Endodermal cell (in vitro differentiated cells): ENCODE measurements around the gene ZSCAN4. TPM values are rescaled to one million over a fixed set of nuclear protein-coding genes. Genes with fewer than 3 reads are reported as not detected.

Experiments used
- DNase-seq: peaks from one replicate; pipeline ENCODE4 v3.0.0-alpha.2; 2017
- H3K27ac ChIP-seq: 2 replicates; pipeline ENCODE4 v1.5.1; 2013; ENCODE audit warnings: mild to moderate bottlenecking, low read depth, low read length, moderate library complexity
- H3K27me3 ChIP-seq: 2 replicates; pipeline ENCODE4 v1.6.1; 2013; ENCODE audit warnings: mild to moderate bottlenecking, low read length, moderate library complexity; ENCODE audit not compliant: insufficient read depth, control insufficient read depth, poor library complexity, severe bottlenecking
- H3K36me3 ChIP-seq: 2 replicates; pipeline ENCODE4 v1.7.0; 2013; ENCODE audit warnings: mild to moderate bottlenecking, low read length, moderate library complexity; ENCODE audit not compliant: control insufficient read depth, insufficient read depth
- H3K4me1 ChIP-seq: one replicate; pipeline ENCODE4 v1.7.0; 2013; ENCODE audit warnings: low read length; ENCODE audit not compliant: control insufficient read depth, insufficient read depth
- H3K4me3 ChIP-seq: 2 replicates; pipeline ENCODE4 v1.5.1; 2013; ENCODE audit warnings: mild to moderate bottlenecking, low read length, moderate library complexity
- H3K9ac ChIP-seq: 2 replicates; pipeline ENCODE4 v1.6.1; 2013; ENCODE audit warnings: mild to moderate bottlenecking, low read length, moderate library complexity; ENCODE audit not compliant: poor library complexity, severe bottlenecking; ENCODE audit errors: extremely low read depth
- H3K9me3 ChIP-seq: 2 replicates; pipeline ENCODE4 v1.6.1; 2013; ENCODE audit warnings: mild to moderate bottlenecking, low read length, moderate library complexity; ENCODE audit not compliant: control insufficient read depth
- H3K27ac Mint-ChIP-seq: 2 replicates; pipeline ENCODE4 v1.8.0; 2020; ENCODE audit warnings: mixed read lengths
- H3K27me3 Mint-ChIP-seq: 2 replicates; pipeline ENCODE4 v1.8.0; 2021; ENCODE audit warnings: mild to moderate bottlenecking, mixed read lengths; ENCODE audit not compliant: insufficient read depth
- H3K36me3 Mint-ChIP-seq: 2 replicates; pipeline ENCODE4 v1.8.0; 2020; ENCODE audit warnings: low read depth, mixed read lengths
- H3K4me1 Mint-ChIP-seq: 2 replicates; pipeline ENCODE4 v1.8.0; 2020; ENCODE audit warnings: mixed read lengths
- H3K4me3 Mint-ChIP-seq: 2 replicates; pipeline ENCODE4 v1.8.0; 2020; ENCODE audit warnings: mild to moderate bottlenecking, moderate library complexity, mixed read lengths
- H3K9me3 Mint-ChIP-seq: 2 replicates; pipeline ENCODE4 v1.8.0; 2020; ENCODE audit warnings: mild to moderate bottlenecking, mixed read lengths
- CTCF ChIP-seq: fragments of 200-600 bp; sonication (generic); conservative IDR thresholded peaks from 2 replicates; pipeline ENCODE4 v1.5.0; 2021; ENCODE audit warnings: antibody characterized with exemption, mild to moderate bottlenecking
- WGBS, 2 experiments: methylation state at CpG; one replicate each; pipeline versions ENCODE4 v1.1.5 to v1.1.7; 2013; ENCODE audit warnings: missing lambda C conversion rate in 2 of 2, mixed read lengths in 1 of 2; ENCODE audit not compliant: insufficient coverage in 1 of 2, insufficient read length in 1 of 2; 5-methylcytosine and 5-hydroxymethylcytosine counted together
- total RNA-seq, 2 donors: library from RNA; stranded (reverse); fragmentation: NEBNext Ultra II Directional in 1 of 2; extraction: Animal tissue kit (Norgen Biotek cat#: 25700) in 1 of 2; gene quantifications; 2 replicates in 1 of 2; 3 replicates in 1 of 2; pipeline ENCODE4 v1.2.1, GENCODE V29; 2021

The ZSCAN4 gene
- total RNA-seq, 2 donors from 2014 or later: not detected

DNA sequence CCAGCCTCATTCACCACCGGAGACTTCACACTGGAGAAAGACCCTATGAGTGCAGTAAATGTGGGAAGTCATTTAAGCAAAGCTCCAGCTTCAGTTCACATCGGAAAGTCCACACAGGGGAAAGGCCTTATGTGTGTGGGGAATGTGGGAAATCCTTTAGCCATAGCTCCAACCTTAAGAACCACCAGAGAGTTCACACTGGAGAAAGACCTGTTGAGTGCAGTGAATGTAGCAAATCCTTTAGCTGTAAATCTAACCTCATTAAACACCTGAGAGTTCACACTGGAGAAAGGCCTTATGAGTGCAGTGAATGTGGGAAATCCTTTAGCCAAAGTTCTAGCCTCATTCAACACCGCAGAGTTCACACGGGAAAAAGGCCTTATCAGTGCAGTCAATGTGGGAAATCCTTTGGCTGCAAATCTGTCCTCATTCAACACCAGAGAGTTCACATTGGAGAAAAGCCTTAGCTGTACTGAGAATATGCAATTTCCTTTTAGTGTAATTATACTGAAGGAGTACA lies 27.0 kb upstream of the ZSCAN4 start:
- Histone ChIP-seq H3K36me3 (peaks cover 62% of the 10 kb centered on the region), H3K4me3 (no peak overlapping the region), H3K9ac (no peak overlapping the region), H3K27me3 (no peaks in the 10 kb centered on the region), H3K4me1 (no peaks in the 10 kb centered on the region), H3K27ac (no peak overlapping the region), H3K9me3 (peaks cover 51% of the 10 kb centered on the region)
- H3K9me3 Mint-ChIP-seq: peaks cover 76% of the 10 kb centered on the region
- H3K36me3 Mint-ChIP-seq: peaks cover 72% of the 10 kb centered on the region
- H3K4me1 Mint-ChIP-seq: no peaks in the 10 kb centered on the region
- 97 to 99% methylated on average over 4 of the region's 4 CpGs for WGBS, 2 experiments
- no peaks in the 10 kb centered on the region for H3K27me3 Mint-ChIP-seq
- TF ChIP-seq CTCF: no peak
- H3K4me3 Mint-ChIP-seq: no peak overlapping the region
- no peak for DNase-seq
- H3K27ac Mint-ChIP-seq: no peak overlapping the region

DNA sequence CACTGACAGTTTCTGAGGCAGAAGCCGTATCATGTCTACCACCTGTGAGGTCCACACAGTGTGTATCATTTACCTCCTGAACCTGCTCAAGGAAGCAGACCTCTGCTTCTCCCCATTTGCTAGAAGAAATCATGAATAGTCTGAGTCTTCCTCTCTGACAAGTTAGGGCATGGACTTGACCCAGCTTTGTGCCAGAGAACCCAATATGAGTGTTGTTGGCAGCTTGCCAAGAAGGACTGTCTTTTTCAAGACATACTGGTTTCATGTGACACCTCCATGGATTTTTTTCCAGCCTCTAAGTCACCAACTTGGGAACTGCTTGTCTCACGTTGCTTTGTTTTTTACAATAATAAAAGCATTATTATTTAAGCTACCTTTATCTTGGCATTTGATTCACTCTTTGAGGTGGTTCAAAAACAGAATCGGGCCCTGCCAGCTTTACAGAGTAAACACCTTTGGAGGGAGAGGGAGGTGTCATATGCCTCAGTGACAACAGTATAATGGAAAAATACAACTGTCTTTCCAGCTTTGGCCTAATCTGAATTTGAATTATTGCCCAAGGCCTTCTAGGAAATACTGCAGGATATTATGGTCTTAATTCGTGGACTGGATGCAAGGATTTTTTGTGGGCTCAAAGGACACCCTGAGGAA lies 26.2 kb upstream of the ZSCAN4 start:
- DNase-seq: no peak
- TF ChIP-seq CTCF: no peak
- Histone ChIP-seq H3K9me3 (peaks cover 44% of the 10 kb centered on the region), H3K36me3 (peaks cover 54% of the 10 kb centered on the region), H3K4me3 (no peak overlapping the region), H3K27ac (no peak overlapping the region), H3K27me3 (no peaks in the 10 kb centered on the region), H3K9ac (no peak overlapping the region), H3K4me1 (no peaks in the 10 kb centered on the region)
- Mint-ChIP-seq H3K27me3 (no peaks in the 10 kb centered on the region), H3K27ac (no peak overlapping the region), H3K4me1 (no peaks in the 10 kb centered on the region), H3K9me3 (peaks cover 69% of the 10 kb centered on the region), H3K36me3 (peaks cover 65% of the 10 kb centered on the region), H3K4me3 (no peak overlapping the region)
- WGBS, 2 experiments: 92 to 96% methylated on average over 2 to 4 of the region's 4 CpGs

DNA sequence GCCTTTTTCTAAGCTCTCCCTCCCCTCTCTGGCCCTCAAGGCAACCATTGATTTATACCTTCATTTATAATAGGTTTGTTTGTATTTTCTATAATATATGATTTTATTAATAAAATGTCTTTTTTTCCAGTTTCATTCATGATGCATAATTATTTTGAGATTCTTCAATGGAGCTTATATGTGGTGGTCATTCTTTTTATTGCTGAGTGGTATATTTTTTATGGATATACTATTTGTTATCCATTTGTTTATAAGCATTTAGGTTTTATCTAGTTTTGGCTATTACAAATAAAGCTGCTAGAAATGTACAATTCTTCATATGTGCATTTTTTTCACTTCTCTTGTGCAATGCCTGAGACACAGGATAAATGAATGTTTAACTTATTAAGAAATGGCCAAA lies 25.0 kb upstream of the ZSCAN4 start:
- H3K4me3 ChIP-seq: no peak overlapping the region
- peaks cover 31% of the 10 kb centered on the region for H3K9me3 ChIP-seq
- H3K27me3 Mint-ChIP-seq: peaks cover 7% of the 10 kb centered on the region
- peaks cover 57% of the 10 kb centered on the region for H3K9me3 Mint-ChIP-seq
- no peaks in the 10 kb centered on the region for H3K4me1 Mint-ChIP-seq
- H3K9ac ChIP-seq: no peak overlapping the region
- TF ChIP-seq CTCF: no peak
- H3K4me1 ChIP-seq: no peaks in the 10 kb centered on the region
- no peaks in the 10 kb centered on the region for H3K27me3 ChIP-seq
- no peak overlapping the region for H3K4me3 Mint-ChIP-seq
- H3K27ac Mint-ChIP-seq: no peak overlapping the region
- peaks cover 44% of the 10 kb centered on the region for H3K36me3 ChIP-seq
- DNase-seq: no peak
- no peak overlapping the region for H3K27ac ChIP-seq
- peaks cover 54% of the 10 kb centered on the region for H3K36me3 Mint-ChIP-seq
